Measurements from ENCODE around the gene C5. TPM values are rescaled to one million over a fixed set of nuclear protein-coding genes. Genes with fewer than 3 reads are reported as not detected.

The C5 gene
- total and polyA plus RNA-seq, 9 of the 15 experiments (the other 6 are each of a cell fraction or from before 2014, with no cell fraction given) = 0.08 to 0.91 (median 0.42) TPM

DNA sequence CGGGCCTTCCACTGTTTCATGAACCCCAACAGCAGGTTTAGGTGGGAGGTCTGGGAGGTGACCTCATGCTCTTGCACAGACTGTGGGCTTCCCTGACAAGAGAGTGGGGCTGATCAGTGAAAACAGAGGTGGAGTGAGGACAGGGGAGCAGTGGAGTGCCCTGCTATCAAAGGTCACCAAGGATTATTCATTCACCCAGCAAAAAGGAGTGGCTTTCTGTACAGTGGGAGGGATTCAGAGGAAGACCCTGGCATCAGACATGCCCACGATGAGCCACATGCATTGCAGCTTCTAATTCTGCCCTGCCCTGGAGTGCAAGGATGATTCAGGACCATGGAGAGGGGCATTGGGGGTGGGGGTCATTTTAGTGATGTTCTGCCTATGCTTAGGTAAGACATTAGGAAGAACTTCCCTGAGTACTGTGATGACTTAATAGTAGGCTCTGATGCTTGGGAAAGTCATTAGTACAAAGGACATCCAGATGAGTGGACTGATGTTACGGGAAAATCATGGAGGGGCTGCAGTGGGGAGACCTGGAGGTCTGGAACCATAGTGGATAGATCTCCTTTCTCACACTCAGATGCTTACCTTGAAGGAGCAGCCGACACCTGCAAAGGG is 136.3 kb downstream of the C5 start:
- Histone ChIP-seq H3K27me3 (ENCODE audit: control insufficient read depth in 2 of 2, insufficient read depth in 2 of 2, low read length in 2 of 2) (no peaks in the 10 kb centered on the region), H3K4me1 (replicated peaks in 1 of 2; ENCODE audit: control insufficient read depth in 2 of 2, insufficient read depth in 2 of 2, low read length in 2 of 2) (peaks cover 15 to 16% of the 10 kb centered on the region in 2 experiments; a peak in 4 of 5 replicates), H3K4me2 (ENCODE audit: insufficient read depth, low read length) (no peak overlapping the region), H3K9me3 (replicated peaks; ENCODE audit: control insufficient read depth, insufficient read depth, low read depth, low read length) (no peaks in the 10 kb centered on the region), H3K27ac (ENCODE audit: extremely low read depth, low read depth, low read length) (no peak overlapping the region), H3K4me3 (no peak overlapping the region), H3K9ac (ENCODE audit: insufficient read depth in 1 of 2, low read depth in 2 of 2, low read length in 2 of 2) (peak overlapping the region in 1 of 2 experiments; percentile 76; a peak in 2 of 4 replicates), H2AFZ (ENCODE audit: low read depth, low read length) (no peak overlapping the region), H3K36me3 (ENCODE audit: control insufficient read depth, insufficient read depth, low read length) (no peaks in the 10 kb centered on the region), H3K79me2 (ENCODE audit: control insufficient read depth, insufficient read depth, low read length) (no peaks in the 10 kb centered on the region), H4K20me1 (replicated peaks; ENCODE audit: control insufficient read depth, insufficient read depth, low read length) (no peaks in the 10 kb centered on the region), H3K9me1 (ENCODE audit: control insufficient read depth, insufficient read depth, low read length) (no peaks in the 10 kb centered on the region)
- intact Hi-C loops (cut with micrococcal nuclease) (no loop called here), in situ Hi-C loops (cut with MboI) (no loop called here)
- DNase-seq (ENCODE audit: extremely low read depth in 1 of 4, low spot score in 3 of 4) (peak; percentile 67 to 75 (median 72)), ATAC-seq (peak; percentile 72), FAIRE-seq (peak; percentile 32)
- 25% methylated on average over 4 of the region's 4 CpGs for WGBS (ENCODE audit: insufficient coverage, low coverage, missing lambda C conversion rate)
- BruUV-seq (replicated peaks) = no TSS peak
- POLR2A ChIA-PET = interaction anchor here (1.0 to 1.8 kb wide), 3 partner anchors 9 to 17 kb away, joined by 3 to 6 read pairs (median 4); no protein-coding TSS in a partner anchor
- CTCF ChIA-PET (ENCODE audit: low intra/inter-chr PET ratio) = no interaction called here
- TF ChIP-seq BCOR (IDR thresholded peaks at IDR 0.05) = peak; percentile 73; the same call in 1 of the 2 replicates
- TF ChIP-seq GATAD2B (IDR thresholded peaks at IDR 0.05; ENCODE audit: borderline replicate concordance) = no peak
- TF ChIP-seq NR4A1 (CRISPR knock-in tag; IDR thresholded peaks at IDR 0.05) = no peak
- peak; percentile 75 for TF ChIP-seq NR4A1 (tag; IDR thresholded peaks at IDR 0.05)
- no peak for TF ChIP-seq TARDBP (IDR thresholded peaks at IDR 0.05)
- TF ChIP-seq NCOA4 (IDR thresholded peaks at IDR 0.05; ENCODE audit: partially characterized antibody) = no peak
- TF ChIP-seq ZBED1 (IDR thresholded peaks at IDR 0.05) = no peak
- TF ChIP-seq, protein P1, sequence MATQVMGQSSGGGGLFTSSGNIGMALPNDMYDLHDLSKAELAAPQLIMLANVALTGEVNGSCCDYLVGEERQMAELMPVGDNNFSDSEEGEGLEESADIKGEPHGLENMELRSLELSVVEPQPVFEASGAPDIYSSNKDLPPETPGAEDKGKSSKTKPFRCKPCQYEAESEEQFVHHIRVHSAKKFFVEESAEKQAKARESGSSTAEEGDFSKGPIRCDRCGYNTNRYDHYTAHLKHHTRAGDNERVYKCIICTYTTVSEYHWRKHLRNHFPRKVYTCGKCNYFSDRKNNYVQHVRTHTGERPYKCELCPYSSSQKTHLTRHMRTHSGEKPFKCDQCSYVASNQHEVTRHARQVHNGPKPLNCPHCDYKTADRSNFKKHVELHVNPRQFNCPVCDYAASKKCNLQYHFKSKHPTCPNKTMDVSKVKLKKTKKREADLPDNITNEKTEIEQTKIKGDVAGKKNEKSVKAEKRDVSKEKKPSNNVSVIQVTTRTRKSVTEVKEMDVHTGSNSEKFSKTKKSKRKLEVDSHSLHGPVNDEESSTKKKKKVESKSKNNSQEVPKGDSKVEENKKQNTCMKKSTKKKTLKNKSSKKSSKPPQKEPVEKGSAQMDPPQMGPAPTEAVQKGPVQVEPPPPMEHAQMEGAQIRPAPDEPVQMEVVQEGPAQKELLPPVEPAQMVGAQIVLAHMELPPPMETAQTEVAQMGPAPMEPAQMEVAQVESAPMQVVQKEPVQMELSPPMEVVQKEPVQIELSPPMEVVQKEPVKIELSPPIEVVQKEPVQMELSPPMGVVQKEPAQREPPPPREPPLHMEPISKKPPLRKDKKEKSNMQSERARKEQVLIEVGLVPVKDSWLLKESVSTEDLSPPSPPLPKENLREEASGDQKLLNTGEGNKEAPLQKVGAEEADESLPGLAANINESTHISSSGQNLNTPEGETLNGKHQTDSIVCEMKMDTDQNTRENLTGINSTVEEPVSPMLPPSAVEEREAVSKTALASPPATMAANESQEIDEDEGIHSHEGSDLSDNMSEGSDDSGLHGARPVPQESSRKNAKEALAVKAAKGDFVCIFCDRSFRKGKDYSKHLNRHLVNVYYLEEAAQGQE (IDR thresholded peaks at IDR 0.05; ENCODE audit: borderline replicate concordance) = peak; percentile 100
- TF ChIP-seq, protein P1 (CRISPR knock-in tag; IDR thresholded peaks at IDR 0.05; ENCODE audit: low read depth) = peak; percentile 98
- TF ChIP-seq GMEB1 (CRISPR knock-in tag; IDR thresholded peaks at IDR 0.05) = 0 out of 2 replicates have a peak, but pooled peaks have one; percentile 16
- TF ChIP-seq, protein P2, sequence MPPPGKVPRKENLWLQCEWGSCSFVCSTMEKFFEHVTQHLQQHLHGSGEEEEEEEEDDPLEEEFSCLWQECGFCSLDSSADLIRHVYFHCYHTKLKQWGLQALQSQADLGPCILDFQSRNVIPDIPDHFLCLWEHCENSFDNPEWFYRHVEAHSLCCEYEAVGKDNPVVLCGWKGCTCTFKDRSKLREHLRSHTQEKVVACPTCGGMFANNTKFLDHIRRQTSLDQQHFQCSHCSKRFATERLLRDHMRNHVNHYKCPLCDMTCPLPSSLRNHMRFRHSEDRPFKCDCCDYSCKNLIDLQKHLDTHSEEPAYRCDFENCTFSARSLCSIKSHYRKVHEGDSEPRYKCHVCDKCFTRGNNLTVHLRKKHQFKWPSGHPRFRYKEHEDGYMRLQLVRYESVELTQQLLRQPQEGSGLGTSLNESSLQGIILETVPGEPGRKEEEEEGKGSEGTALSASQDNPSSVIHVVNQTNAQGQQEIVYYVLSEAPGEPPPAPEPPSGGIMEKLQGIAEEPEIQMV (tag; conservative IDR thresholded peaks at IDR 0.05; ENCODE audit: low read depth) = peak; percentile 50; the same call in 1 of the 2 replicates
- TF ChIP-seq ZNF584 (CRISPR knock-in tag; IDR thresholded peaks at IDR 0.05; ENCODE audit: low read depth) = 0 out of 2 replicates have a peak, but pooled peaks have one; percentile 66
